Retina (tissue), 1 donor: ENCODE data around the gene CEMIP.

ENCODE experiments used
- DNase-seq: peaks from one replicate; pipeline ENCODE4 v3.0.0-alpha.2; 2016

The CEMIP gene

GRCh38 chr15:80854104-80854503 lies 74.9 kb downstream of the CEMIP start:
- no peak for DNase-seq

DNA sequence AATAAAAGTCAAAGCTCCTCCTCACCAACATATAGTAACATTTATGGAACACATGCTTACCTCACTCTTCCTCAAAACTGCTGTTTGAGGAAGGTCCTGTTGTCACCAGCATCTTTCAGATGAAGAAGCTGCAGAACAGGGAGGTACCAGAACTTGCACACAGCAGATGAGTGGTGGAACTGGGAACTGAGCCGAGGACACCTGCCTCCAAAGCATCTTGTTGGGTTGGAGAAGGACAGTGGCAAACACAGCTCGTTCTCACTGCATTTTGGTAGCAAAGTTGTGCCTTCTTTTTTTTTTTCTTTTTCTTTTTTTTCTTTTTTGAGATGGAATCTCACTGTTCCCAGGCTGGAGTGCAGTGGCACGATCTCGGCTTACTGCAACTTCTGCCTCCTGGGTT lies 76.0 kb downstream of the CEMIP start:
- no peak for DNase-seq

DNA sequence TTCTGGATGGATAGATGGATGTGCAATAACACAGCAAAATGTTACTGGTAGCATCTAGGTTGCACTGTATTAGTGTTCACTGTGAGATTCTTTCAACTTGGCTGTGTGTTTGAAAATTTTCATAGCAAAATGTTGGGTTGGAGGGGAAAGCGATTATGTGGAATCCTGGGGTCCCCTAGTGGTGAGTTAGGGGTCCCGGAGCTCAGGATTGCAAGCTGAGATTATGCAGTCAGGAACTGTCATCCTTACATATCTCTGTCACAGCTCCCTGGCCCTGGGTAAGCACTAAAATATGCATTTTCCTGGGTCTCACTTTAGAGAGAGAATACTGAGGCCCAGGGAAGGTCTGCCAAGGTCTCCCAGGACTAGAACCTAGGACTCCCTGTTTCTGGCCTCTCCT lies 77.2 kb downstream of the CEMIP start:
- DNase-seq: no peak

DNA sequence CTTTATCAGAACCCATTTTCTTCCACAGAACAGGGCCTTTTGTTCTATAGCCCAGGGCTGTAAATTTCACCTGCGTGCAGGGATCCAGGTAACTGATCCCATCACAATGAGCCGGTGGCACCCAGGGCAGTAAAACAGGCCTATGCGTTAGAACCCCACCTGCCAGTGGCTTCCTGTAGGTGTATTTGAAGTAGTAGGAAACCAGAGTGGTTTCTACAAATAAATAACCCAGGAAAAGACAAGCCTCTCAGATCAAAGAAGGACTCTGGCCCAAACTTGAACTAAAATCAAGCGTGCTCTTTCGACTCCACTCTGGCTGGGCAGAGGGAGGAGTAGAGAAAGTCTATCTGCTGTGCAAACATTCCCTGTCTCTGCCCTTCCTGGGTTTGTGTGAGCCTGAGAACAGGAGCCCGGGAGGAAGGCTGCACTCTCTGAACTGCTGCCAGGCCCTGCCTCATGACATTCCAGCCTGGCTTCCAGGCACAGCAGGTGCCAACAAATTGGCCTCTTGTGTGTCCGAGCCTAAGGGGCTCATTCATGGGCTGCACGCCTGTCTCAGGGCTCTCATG lies 77.7 kb downstream of the CEMIP start:
- no peak for DNase-seq

- no peak for DNase-seq
These were observed 82.6 kb downstream of the CEMIP start for GRCh38 chr15:80861731-80862170.

GRCh38 chr15:80864666-80865065 lies 85.5 kb downstream of the CEMIP start:
- DNase-seq: no peak

DNA sequence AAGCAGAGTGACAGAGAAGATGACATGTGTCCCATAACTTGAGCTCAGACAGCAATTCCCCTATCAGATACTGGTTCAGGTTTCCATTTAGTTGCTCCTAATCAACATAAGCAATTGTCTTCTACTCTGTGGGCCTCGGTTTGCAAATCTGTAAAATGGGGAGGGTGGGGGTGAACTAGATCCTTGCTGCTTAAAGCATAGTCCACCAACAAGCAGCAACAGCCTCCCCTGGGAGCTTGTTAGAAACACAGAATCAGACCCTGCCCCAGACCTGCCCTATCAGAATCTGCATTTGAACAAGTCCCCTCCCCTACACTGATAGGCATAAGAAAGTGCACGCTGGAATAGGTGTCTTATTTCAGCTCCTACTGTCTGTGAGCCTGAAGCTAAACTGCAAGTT lies 87.8 kb downstream of the CEMIP start:
- no peak for DNase-seq

DNA sequence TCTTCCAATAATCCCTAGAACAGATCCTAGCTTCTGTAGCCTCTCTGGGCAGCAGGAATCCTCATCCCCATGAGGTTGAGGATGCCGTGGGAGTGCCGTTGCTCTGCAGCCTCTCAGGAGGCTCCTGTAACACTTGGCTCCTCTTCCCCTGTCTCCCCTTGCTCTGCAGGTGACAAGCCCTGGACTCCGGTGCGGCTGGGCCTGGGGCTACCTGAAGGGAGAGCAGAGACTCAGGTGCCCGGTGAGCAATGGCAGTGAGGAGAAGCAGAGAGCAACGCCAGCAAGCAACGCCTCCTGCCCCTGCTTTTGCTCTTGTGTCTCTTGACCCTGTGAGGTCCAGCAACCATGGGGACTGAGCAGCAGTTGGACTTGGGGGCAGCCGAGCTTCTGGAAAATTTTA lies 91.2 kb downstream of the CEMIP start:
- DNase-seq: no peak

DNA sequence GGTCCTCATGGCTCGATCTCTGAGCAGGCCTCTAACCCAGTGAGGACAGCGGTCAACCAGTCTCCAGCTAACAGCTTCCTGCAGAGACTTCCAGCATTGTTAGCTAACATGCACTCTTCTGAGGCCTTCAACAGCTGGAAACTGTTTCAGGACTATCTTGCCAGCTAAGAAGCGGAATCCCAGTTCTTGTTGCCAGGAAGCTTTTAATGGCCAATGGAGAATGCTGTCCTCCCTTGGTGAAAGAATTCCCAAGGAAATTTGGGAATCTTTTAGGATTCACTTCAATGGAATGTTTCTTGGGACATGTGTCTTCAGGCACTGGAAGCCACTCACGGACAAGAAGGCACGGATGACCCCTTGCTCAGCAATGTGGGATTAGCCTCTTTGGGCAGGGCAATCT lies 91.7 kb downstream of the CEMIP start:
- no peak for DNase-seq

DNA sequence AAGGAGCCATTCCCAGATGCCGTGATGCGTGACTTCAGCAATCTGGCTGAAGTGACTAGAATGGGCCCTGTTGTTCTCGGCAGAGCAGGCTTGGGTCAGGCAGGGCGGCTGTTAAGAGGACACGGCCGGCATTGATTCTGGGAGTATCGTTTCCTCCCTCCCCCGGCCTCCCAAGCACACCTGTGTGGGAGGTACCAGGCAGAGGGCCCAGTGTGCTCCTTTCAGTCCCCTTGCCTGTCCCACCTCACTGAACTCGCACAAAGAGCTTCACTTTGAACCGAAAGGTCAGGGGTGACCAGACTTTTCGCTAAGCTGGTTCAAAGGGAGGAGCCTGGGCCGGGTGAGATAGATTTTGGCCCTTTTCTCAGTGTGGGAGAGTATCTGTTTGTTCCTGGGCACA lies 92.7 kb downstream of the CEMIP start:
- DNase-seq: no peak

GRCh38 chr15:80873366-80873952 lies 94.3 kb downstream of the CEMIP start:
- DNase-seq: no peak

DNA sequence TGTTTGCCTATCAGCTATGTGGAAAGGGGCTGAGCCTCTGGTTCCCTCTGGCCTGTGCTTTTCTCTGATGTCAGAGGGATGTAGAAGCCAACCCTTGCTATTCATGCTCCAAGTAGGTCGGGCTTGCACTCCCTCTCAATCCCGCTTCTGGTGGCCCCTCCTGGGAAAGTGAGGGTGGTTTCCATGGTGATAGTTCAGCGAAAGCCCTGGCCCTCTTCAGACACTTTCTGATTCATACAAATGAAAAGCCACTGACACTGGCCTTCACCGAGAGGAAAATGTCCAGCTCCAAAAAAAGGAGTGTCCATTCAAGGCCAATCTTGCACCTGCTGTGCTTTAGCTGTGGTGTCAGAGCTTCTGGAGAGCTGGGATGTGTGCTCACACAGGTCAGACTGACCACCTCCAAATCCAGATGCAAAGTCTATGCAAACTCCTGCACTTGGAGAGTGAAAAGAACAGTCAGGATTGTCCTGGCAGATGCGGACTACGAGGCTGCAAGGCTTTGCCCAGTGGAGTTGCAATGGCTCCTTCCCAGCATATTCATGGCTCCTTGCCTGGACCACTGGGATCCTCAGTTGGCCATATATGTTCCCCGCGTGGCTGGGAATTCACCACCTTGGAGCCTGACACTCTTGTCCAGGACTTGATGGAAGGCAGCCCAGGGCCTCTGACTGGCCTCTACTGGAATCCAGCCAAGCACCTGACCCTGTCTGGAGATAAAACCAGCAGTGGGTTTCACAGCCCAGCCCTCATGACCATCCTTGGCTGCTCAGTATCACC lies 96.6 kb downstream of the CEMIP start:
- peak; percentile 32 for DNase-seq

GRCh38 chr15:80876348-80876674 lies 97.1 kb downstream of the CEMIP start:
- DNase-seq: no peak

- no peak for DNase-seq
These were observed 99.2 kb downstream of the CEMIP start for GRCh38 chr15:80878242-80878866.

- DNase-seq: no peak
These were observed 99.7 kb downstream of the CEMIP start for GRCh38 chr15:80878867-80879250.

DNA sequence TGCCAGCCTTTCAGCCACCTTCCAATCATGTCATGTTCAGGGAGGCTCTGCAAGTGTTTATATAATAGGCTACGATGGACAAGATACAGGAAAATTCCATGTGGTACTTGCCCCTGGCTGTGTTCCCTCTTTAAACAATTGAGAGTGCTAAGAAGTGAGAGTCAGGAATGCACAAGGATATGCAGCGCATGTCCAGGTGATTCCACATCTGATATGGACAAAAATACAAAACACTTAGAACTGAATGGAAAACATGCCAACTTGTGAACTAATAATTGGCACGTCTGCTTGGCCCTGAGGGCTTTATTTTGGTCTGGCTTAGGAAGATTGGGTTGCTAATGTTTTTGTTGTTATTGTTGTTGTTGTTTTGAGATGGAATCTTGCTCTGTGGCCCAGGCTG lies 100.9 kb downstream of the CEMIP start:
- no peak for DNase-seq

GRCh38 chr15:80883641-80884040 lies 104.5 kb downstream of the CEMIP start:
- DNase-seq: no peak

- DNase-seq: no peak
These were observed 105.9 kb downstream of the CEMIP start for GRCh38 chr15:80885016-80885579.

- no peak for DNase-seq
These were observed 108.0 kb downstream of the CEMIP start for GRCh38 chr15:80887148-80887547.

GRCh38 chr15:80888846-80889245 lies 109.7 kb downstream of the CEMIP start:
- no peak for DNase-seq

GRCh38 chr15:80890341-80891005 lies 111.3 kb downstream of the CEMIP start:
- no peak for DNase-seq

- DNase-seq: no peak
These were observed 111.8 kb downstream of the CEMIP start for GRCh38 chr15:80891006-80891405.

GRCh38 chr15:80892414-80892813 lies 113.2 kb downstream of the CEMIP start:
- no peak for DNase-seq
